GM19395 (cell line): ENCODE measurements around the gene OCSTAMP.

Experiments
- ATAC-seq: cut with Tn5 transposase; IDR thresholded peaks from one replicate; pipeline ENCODE4 v1.9.1; 2021; ENCODE audit warnings: mild to moderate bottlenecking, moderate library complexity; ENCODE audit not compliant: unreplicated experiment

The OCSTAMP gene

GRCh38 chr20:46520976-46521579 is 29.4 kb downstream of the OCSTAMP start:
- no peak for ATAC-seq

GRCh38 chr20:46520540-46520939 is 29.9 kb downstream of the OCSTAMP start:
- no peak for ATAC-seq

- ATAC-seq: no peak
These were observed 30.9 kb downstream of the OCSTAMP start for GRCh38 chr20:46519471-46520068.

- no peak for ATAC-seq
These were observed 37.3 kb downstream of the OCSTAMP start, which contains the start of gene ZNF334 for GRCh38 chr20:46512943-46513844. ZNF334 (minus strand) TSS chr20:46513559; CDS start chr20:46512102, 1,457 bp downstream.

GRCh38 chr20:46509523-46509922 is 40.9 kb downstream of the OCSTAMP start:
- no peak for ATAC-seq

- ATAC-seq: no peak
These were observed 42.6 kb downstream of the OCSTAMP start for GRCh38 chr20:46507760-46508407.

- no peak for ATAC-seq
These were observed 44.9 kb downstream of the OCSTAMP start for GRCh38 chr20:46505506-46505905.

GRCh38 chr20:46501961-46502360 is 48.5 kb downstream of the OCSTAMP start:
- ATAC-seq: no peak

GRCh38 chr20:46501337-46501942 is 49.0 kb downstream of the OCSTAMP start:
- ATAC-seq: no peak

- no peak for ATAC-seq
These were observed 56.4 kb downstream of the OCSTAMP start for GRCh38 chr20:46494077-46494476.

- ATAC-seq: no peak
These were observed 59.1 kb downstream of the OCSTAMP start for GRCh38 chr20:46491354-46491753.
